ENCODE results near the gene CRIP2. TPM values are rescaled to one million over a fixed set of nuclear protein-coding genes. Genes with fewer than 3 reads are reported as not detected.

The CRIP2 gene
- total and polyA plus RNA-seq, 2 of the 13 experiments (the other 11 are each of a cell fraction or from before 2014, with no cell fraction given), result 31.6 to 37.9 TPM

DNA sequence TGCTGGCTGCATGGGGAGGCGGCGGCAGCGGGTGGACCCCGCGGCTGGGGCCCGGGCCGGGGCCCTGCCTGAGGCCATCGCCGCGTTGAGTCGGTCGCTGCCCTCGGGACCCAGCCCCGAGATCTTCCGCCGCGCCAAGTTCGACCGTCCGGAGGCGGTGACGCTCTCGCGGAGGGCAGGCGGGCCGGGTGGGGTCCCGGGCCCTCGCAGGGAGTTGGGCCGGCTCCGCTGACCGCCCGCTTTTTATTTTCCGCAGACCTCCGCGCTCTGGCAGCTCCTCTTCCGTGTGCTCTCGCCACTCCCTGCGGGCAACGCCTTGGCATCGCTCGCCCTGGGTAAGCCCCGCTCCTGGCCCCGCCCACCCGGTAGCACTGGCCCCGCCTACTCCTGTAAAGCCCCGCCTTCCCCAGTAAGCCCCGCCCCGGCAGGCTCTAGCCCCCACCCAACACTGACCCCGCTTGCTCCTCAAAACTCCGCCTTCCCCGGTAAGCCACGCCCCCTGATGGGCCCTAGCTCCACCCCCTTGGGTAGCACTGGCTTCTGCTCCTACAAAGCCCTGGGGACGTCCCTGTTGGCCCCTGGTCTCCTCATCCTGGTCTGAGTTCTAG is 16.8 kb downstream of the CRIP2 start (continued):
- TF ChIP-seq, protein P1, sequence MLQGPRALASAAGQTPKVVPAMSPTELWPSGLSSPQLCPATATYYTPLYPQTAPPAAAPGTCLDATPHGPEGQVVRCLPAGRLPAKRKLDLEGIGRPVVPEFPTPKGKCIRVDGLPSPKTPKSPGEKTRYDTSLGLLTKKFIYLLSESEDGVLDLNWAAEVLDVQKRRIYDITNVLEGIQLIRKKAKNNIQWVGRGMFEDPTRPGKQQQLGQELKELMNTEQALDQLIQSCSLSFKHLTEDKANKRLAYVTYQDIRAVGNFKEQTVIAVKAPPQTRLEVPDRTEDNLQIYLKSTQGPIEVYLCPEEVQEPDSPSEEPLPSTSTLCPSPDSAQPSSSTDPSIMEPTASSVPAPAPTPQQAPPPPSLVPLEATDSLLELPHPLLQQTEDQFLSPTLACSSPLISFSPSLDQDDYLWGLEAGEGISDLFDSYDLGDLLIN (CRISPR knock-in tag; IDR thresholded peaks at IDR 0.05; ENCODE audit: borderline replicate concordance), result 0 out of 2 replicates have a peak, but pooled peaks have one; percentile 69
- TF ChIP-seq, protein P2, sequence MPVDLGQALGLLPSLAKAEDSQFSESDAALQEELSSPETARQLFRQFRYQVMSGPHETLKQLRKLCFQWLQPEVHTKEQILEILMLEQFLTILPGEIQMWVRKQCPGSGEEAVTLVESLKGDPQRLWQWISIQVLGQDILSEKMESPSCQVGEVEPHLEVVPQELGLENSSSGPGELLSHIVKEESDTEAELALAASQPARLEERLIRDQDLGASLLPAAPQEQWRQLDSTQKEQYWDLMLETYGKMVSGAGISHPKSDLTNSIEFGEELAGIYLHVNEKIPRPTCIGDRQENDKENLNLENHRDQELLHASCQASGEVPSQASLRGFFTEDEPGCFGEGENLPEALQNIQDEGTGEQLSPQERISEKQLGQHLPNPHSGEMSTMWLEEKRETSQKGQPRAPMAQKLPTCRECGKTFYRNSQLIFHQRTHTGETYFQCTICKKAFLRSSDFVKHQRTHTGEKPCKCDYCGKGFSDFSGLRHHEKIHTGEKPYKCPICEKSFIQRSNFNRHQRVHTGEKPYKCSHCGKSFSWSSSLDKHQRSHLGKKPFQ (CRISPR knock-in tag; IDR thresholded peaks at IDR 0.05; ENCODE audit: insufficient replicate concordance), result peak; percentile 17
- peak; percentile 45; the same call in 1 of the 2 replicates for TF ChIP-seq ARNT2 (CRISPR knock-in tag; IDR thresholded peaks at IDR 0.05; ENCODE audit: low read depth)
- peak; percentile 69 for TF ChIP-seq PRMT3 (CRISPR knock-in tag; IDR thresholded peaks at IDR 0.05; ENCODE audit: borderline replicate concordance, low read depth)
- TF ChIP-seq KDM5A (IDR thresholded peaks at IDR 0.05; ENCODE audit: borderline replicate concordance, low read length), result peak; percentile 60
- 0 out of 2 replicates have a peak, but pooled peaks have one; percentile 35 for TF ChIP-seq ZNF160 (CRISPR knock-in tag; IDR thresholded peaks at IDR 0.05)
- peak; percentile 97 for TF ChIP-seq ZSCAN20 (CRISPR knock-in tag; IDR thresholded peaks at IDR 0.05; ENCODE audit: borderline replicate concordance)
- TF ChIP-seq, protein P3, sequence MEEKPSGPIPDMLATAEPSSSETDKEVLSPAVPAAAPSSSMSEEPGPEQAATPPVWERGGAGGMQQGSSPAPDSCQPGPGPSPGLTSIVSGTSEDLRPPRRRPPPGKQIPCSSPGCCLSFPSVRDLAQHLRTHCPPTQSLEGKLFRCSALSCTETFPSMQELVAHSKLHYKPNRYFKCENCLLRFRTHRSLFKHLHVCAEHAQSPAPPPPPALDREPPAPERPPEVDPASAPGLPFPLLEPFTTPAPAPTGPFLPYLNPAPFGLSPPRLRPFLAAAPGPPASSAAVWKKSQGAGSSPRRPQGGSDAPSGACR (CRISPR knock-in tag; IDR thresholded peaks at IDR 0.05), result no peak
- peak; percentile 8; the same call in 1 of the 2 replicates for TF ChIP-seq SP4 (CRISPR knock-in tag; IDR thresholded peaks at IDR 0.05)
- TF ChIP-seq TCF12 (IDR thresholded peaks at IDR 0.05), result no peak
- 0 out of 2 replicates have a peak, but pooled peaks have one; percentile 42 for TF ChIP-seq TCF12 (CRISPR knock-in tag; IDR thresholded peaks at IDR 0.05)
- TF ChIP-seq SATB2 (CRISPR knock-in tag; IDR thresholded peaks at IDR 0.05), result 0 out of 2 replicates have a peak, but pooled peaks have one; percentile 60
- no peak for TF ChIP-seq HIVEP1 (CRISPR knock-in tag; IDR thresholded peaks at IDR 0.05)
- TF ChIP-seq EP300 (IDR thresholded peaks at IDR 0.05; ENCODE audit: low read depth in 2 of 2, low read length in 2 of 2), result no peak
- no peak for TF ChIP-seq EP300 (CRISPR knock-in tag; IDR thresholded peaks at IDR 0.05; ENCODE audit: borderline replicate concordance)

Measured in HepG2 (cell line).